Left ventricle myocardium inferior (tissue), 1 donor: Measurements from ENCODE around the gene ID2. TPM values are rescaled to one million over a fixed set of nuclear protein-coding genes. Genes with fewer than 3 reads are reported as not detected.

Experiments
- DNase-seq: peaks from one replicate; pipeline ENCODE4 v3.0.0-alpha.2; 2020
- H3K27ac ChIP-seq: fragments of 200-600 bp; replicated peaks from 2 replicates; pipeline ENCODE4 v1.8.0; 2021
- H3K27me3 ChIP-seq: fragments of 200-600 bp; 2 replicates; pipeline ENCODE4 v1.8.0; 2021; ENCODE audit warnings: low read depth
- H3K36me3 ChIP-seq: fragments of 200-600 bp; 2 replicates; pipeline ENCODE4 v1.8.0; 2021
- H3K4me1 ChIP-seq: fragments of 200-600 bp; 2 replicates; pipeline ENCODE4 v1.8.0; 2021
- H3K4me3 ChIP-seq: fragments of 200-600 bp; 2 replicates; pipeline ENCODE4 v1.8.0; 2021; ENCODE audit warnings: mild to moderate bottlenecking, moderate library complexity
- H3K9me3 ChIP-seq: fragments of 200-600 bp; replicated peaks from 2 replicates; pipeline ENCODE4 v1.8.0; 2021
- intact Hi-C: fragments of 100-400 bp; cut with micrococcal nuclease; formaldehyde crosslinking; loops from one replicate; pipeline ENCODE4 v1.11.0; 2022
- total RNA-seq: library from RNA; stranded (reverse); fragmentation: NEBNext Ultra II Directional; extraction: Animal tissue kit (Norgen Biotek cat#: 25700); gene quantifications from one replicate; pipeline ENCODE4 v1.2.1, GENCODE V29; 2021
- TF ChIP-seq, protein P1 (sequence below): fragments of 200-600 bp; IDR thresholded peaks from 2 replicates; pipeline ENCODE4 v1.8.0; 2021; ENCODE audit warnings: antibody characterized with exemption, mild to moderate bottlenecking, borderline replicate concordance
- donor health status: DM: no; HTN: yes; CAD: no; lungs with severe emphysema.

ID2 gene
- total RNA-seq, 1 donor from 2014 or later, result 32.2 TPM

- intact Hi-C loops, result no loop called here
- DNase-seq, result no peak
- no peak overlapping the region for H3K27ac ChIP-seq
- no peaks in the 10 kb centered on the region for H3K36me3 ChIP-seq
- H3K4me1 ChIP-seq, result peaks cover 9% of the 10 kb centered on the region
- no peaks in the 10 kb centered on the region for H3K9me3 ChIP-seq
- TF ChIP-seq, protein P1, sequence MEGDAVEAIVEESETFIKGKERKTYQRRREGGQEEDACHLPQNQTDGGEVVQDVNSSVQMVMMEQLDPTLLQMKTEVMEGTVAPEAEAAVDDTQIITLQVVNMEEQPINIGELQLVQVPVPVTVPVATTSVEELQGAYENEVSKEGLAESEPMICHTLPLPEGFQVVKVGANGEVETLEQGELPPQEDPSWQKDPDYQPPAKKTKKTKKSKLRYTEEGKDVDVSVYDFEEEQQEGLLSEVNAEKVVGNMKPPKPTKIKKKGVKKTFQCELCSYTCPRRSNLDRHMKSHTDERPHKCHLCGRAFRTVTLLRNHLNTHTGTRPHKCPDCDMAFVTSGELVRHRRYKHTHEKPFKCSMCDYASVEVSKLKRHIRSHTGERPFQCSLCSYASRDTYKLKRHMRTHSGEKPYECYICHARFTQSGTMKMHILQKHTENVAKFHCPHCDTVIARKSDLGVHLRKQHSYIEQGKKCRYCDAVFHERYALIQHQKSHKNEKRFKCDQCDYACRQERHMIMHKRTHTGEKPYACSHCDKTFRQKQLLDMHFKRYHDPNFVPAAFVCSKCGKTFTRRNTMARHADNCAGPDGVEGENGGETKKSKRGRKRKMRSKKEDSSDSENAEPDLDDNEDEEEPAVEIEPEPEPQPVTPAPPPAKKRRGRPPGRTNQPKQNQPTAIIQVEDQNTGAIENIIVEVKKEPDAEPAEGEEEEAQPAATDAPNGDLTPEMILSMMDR, result no peak
- H3K4me3 ChIP-seq, result no peak overlapping the region
- H3K27me3 ChIP-seq, result no peaks in the 10 kb centered on the region
Observed at GRCh38 chr2:8656160-8656641, 25.7 kb upstream of the ID2 start.

DNA sequence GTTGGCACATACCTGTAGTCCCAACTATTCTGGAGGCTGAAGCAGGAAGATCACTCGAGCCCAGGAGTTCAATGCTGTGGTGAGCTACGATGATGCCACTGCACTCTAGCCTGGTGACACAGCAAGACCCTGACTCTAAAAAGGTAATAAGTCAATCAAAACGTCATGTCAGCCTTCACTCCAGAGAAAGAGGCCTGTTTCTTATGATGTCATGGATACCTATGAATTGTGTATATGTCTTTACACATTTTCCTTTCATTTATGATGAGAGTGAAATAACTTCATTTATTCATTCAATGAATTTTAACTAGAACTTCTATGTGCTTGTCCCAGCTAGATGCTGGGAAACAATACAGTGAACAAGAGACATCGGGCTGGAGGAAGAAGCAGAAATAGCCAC is 25.0 kb upstream of the ID2 start:
- Histone ChIP-seq H3K27ac (no peak overlapping the region), H3K4me3 (no peak overlapping the region), H3K27me3 (no peaks in the 10 kb centered on the region), H3K9me3 (no peaks in the 10 kb centered on the region), H3K36me3 (no peaks in the 10 kb centered on the region), H3K4me1 (peaks cover 9% of the 10 kb centered on the region)
- intact Hi-C loops, result no loop called here
- no peak for DNase-seq
- TF ChIP-seq, protein P1, result no peak

DNA sequence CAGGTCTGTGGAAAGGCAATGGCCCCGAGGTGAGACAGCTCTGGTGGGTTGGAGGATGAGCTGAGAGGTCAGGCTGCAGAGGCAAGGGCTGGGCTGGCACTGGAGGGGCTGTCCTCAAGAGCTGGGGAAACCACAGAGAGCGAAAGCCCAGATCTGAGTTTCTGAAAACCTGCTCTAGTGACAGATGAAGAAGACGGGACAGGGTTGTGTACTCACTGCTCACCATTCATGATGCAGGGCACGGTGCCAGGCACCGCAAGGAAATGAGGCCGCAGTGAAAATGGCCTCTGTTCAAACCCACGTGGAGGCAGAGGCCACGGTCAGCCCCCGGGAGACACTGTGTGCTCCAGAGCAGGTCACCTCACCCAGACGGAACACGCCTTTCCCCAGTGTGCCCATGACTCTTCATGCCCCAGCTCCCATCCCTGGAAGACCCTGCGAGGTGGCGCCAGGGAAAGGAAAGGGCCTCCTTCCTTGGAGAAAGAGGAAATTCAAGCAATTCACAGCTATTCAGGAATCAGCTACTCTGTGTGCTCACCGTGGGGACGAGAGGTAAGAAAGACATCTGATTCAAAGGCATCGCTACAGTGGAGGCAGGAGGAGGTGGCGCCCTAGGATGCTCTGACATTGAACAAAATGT is 24.3 kb upstream of the ID2 start:
- DNase-seq, result no peak
- intact Hi-C loops, result no loop called here

DNA sequence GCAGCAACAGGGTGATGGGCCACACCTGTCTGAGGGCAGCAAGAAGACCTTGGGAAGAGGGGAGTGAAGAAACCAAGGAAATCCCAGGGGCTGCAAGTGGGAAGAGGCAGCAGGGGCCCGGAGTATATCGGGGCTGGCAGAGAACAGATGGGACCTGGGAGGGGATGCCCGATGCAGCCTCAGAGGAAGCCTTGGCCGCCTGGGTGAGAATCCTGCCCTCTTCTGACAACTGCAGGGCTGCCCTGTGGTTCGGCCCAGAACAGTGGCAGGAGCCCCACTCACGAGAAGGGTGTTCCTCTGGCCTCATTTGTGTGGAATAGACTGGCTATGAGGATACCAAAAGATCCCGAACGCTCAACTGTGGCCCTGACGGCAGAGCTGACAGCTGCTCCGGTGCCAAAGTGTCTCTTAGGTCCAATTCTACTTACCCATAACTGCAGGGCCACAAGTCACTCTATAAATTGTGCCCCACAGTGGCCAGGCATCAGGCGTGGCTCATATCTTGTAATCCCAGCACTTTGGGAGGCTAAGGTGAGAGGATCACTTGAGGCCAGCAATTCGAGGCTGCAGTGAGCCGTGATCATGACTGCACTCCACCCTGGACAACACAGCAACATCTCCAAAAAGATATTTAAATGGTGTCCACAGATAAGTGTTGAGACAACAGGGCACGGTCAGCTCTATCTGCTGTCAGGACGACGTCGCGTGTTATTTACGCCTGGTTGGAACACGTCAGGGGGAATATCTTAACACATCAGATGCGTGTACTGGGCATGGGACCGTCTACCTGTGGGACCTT is 23.6 kb upstream of the ID2 start:
- DNase-seq, result no peak

More for the DNA sequence above, 24.3 kb upstream of the ID2 start:
- TF ChIP-seq, protein P1, result no peak
- Histone ChIP-seq H3K4me1 (peaks cover 17% of the 10 kb centered on the region), H3K9me3 (no peaks in the 10 kb centered on the region), H3K4me3 (no peak overlapping the region), H3K27me3 (no peaks in the 10 kb centered on the region), H3K36me3 (no peaks in the 10 kb centered on the region), H3K27ac (no peak overlapping the region)

GRCh38 chr2:8659092-8659734 is 22.6 kb upstream of the ID2 start:
- no peak for DNase-seq
- Histone ChIP-seq H3K27ac (peak overlapping the region; percentile 27), H3K27me3 (no peaks in the 10 kb centered on the region), H3K9me3 (no peaks in the 10 kb centered on the region), H3K4me1 (peaks cover 17% of the 10 kb centered on the region), H3K4me3 (no peak overlapping the region), H3K36me3 (no peaks in the 10 kb centered on the region)
- intact Hi-C loops, result no loop called here
- TF ChIP-seq, protein P1, result no peak

More for the DNA sequence above, 23.6 kb upstream of the ID2 start:
- no peaks in the 10 kb centered on the region for H3K27me3 ChIP-seq
- intact Hi-C loops, result no loop called here
- TF ChIP-seq, protein P1, result no peak
- H3K27ac ChIP-seq, result no peak overlapping the region
- peaks cover 17% of the 10 kb centered on the region for H3K4me1 ChIP-seq
- no peak overlapping the region for H3K4me3 ChIP-seq
- no peaks in the 10 kb centered on the region for H3K9me3 ChIP-seq
- H3K36me3 ChIP-seq, result no peaks in the 10 kb centered on the region
